IPS DF 6.9 (cell line): ENCODE data around the gene IMMP1L.

Experiments
- DNase-seq: peaks from one replicate; pipeline ENCODE4 v3.0.0-alpha.2; 2013; ENCODE audit warnings: low read depth, low spot score
- H3K27ac ChIP-seq: one replicate; pipeline ENCODE4 v1.5.1; 2013; ENCODE audit warnings: low read length, control low read depth
- H3K27me3 ChIP-seq: 2 replicates; pipeline ENCODE4 v1.6.1; 2013; ENCODE audit warnings: mild to moderate bottlenecking, low read length; ENCODE audit not compliant: control insufficient read depth, insufficient read depth
- H3K36me3 ChIP-seq: 2 replicates; pipeline ENCODE4 v1.6.1; 2013; ENCODE audit warnings: low read length; ENCODE audit not compliant: control insufficient read depth, insufficient read depth
- H3K4me1 ChIP-seq: 2 replicates; pipeline ENCODE4 v1.6.1; 2013; ENCODE audit warnings: low read length; ENCODE audit not compliant: control insufficient read depth, insufficient read depth
- H3K4me3 ChIP-seq: 2 replicates; pipeline ENCODE4 v1.5.1; 2013; ENCODE audit warnings: mild to moderate bottlenecking, low read length
- H3K9me3 ChIP-seq: 2 replicates; pipeline ENCODE4 v1.6.1; 2013; ENCODE audit warnings: low read length, inconsistent platforms; ENCODE audit not compliant: control insufficient read depth, insufficient read depth
- WGBS: extraction: QIAGEN DNeasy Blood & Tissue Kit; methylation state at CpG from one replicate; pipeline ENCODE4 v1.1.7; 2013; ENCODE audit warnings: mixed read lengths, missing lambda C conversion rate; ENCODE audit not compliant: insufficient read length, insufficient coverage; 5-methylcytosine and 5-hydroxymethylcytosine counted together

IMMP1L gene, protein sequence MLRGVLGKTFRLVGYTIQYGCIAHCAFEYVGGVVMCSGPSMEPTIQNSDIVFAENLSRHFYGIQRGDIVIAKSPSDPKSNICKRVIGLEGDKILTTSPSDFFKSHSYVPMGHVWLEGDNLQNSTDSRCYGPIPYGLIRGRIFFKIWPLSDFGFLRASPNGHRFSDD

DNA sequence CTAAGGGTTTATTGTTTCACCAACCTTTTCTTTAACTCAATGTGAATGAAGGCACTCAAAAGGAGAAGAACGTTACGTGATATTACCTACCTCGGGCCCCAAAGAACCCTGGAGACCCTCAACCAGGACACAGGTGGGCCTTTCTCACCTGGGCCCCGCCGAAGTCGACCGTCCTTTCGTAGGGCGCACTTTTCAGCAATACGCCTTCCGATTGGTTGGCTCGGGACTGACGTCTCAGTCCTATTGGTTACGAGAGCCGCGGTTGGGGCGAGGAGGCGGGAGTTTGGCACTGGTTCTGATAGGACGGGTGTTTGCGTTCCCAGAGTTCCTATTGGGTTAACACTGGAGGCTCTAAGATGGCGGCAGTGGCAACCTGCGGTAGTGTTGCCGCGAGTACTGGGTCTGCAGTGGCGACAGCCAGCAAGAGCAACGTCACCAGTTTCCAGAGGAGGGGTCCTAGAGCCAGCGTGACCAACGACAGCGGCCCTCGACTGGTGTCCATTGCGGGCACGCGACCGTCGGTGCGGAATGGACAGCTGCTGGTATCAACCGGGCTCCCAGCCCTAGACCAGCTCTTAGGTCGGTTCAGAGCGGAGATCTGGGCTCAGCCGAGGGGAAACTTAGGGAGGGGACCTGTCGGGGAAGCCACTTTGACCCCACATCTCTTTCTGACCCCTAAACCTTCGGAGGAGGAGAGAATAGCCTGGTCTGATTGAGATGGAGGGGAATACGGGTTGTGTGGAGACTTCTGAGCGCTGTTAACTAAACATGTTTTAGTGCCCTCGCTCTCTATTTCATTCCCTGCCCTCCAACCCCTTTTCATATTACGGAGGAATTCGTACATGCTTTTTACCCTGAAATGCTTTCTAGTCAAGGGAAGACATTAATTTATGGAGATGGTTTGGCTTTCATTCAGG lies at the start of gene IMMP1L, which contains the start of gene ELP4:
IMMP1L (minus strand) TSS at position 194 of the 917 bp plus-strand sequence. CDS start 46,346 bp downstream, outside the sequence.
ELP4 (plus strand) TSS at position 339 of the 917 bp plus-strand sequence; CDS start at position 357, 18 bp downstream.
- Histone ChIP-seq H3K36me3 (no peaks in the 10 kb centered on the region), H3K4me3 (peak within 1 kb of the TSS; percentile 75), H3K27me3 (no peaks in the 10 kb centered on the region), H3K9me3 (no peaks in the 10 kb centered on the region), H3K27ac (no peak within 1 kb of the TSS), H3K4me1 (no peaks in the 10 kb centered on the region)
- no CpG with 5 or more reads among the region's 47 CpGs for WGBS
- peak; percentile 94 for DNase-seq

DNA sequence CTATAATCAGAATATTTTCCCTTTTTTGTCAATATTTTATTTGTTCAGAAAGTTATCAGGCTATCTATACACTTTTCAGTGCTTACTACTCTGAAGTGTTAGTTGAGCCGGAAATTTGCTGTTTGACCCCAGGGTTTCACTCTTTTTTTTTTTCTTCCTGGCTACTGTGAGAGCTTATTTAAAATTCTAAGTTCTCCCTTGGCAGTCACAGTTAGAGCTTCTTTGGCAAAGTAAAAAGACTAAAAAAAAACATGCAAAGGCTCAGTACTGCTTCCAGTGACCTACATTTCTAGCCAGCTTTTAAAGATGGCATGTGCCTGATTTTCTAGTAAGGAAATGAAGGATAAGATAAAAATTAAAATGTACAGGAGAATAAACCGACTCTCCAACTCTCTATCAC lies 48.6 kb upstream of the IMMP1L start:
- H3K4me1 ChIP-seq, result no peaks in the 10 kb centered on the region
- no CpG with 5 or more reads among the region's 2 CpGs for WGBS
- no peak overlapping the region for H3K4me3 ChIP-seq
- no peaks in the 10 kb centered on the region for H3K9me3 ChIP-seq
- H3K27me3 ChIP-seq, result no peaks in the 10 kb centered on the region
- no peak overlapping the region for H3K27ac ChIP-seq
- H3K36me3 ChIP-seq, result no peaks in the 10 kb centered on the region
- DNase-seq, result no peak

DNA sequence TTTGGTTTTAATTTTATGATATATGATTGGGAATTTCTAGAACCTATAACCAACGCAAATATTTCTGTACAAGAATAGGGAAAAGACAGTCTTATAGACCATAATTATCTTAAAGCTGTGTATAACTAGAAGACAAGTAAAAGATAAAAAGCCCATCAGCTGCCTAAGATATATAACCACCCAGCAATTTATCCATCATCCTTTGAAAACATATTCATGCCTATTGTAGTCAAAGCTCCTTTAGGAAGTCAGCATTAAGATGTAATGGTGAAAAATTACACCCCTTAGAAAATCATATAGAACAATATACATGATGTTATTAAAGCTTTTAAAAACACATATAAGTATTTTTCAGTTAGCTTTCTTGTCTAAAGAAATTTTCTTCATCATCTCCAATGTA lies 46.5 kb upstream of the IMMP1L start:
- DNase-seq, result no peak
- Histone ChIP-seq H3K4me1 (no peaks in the 10 kb centered on the region), H3K9me3 (no peaks in the 10 kb centered on the region), H3K27ac (no peak overlapping the region), H3K27me3 (no peaks in the 10 kb centered on the region), H3K36me3 (no peaks in the 10 kb centered on the region), H3K4me3 (no peak overlapping the region)
- WGBS, result no CpG with 5 or more reads among the region's 1 CpG

DNA sequence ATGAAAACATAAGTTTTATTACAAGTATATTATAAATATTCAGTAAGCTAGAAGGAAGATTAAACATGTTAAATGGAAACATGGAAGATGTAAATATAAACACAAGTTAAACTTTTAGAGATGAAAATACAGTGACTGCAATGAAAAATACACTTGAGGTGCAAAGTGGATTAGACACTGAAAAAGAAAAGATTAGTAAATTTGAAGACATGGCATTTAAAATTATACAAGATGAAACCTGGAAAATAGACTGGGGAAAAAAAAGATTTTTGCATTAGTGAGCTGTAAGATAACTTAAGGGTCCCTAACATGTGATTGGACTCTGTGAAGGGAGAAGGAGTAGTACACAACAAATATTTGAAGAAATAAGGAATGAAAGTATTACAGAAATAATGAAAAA lies 33.4 kb upstream of the IMMP1L start:
- DNase-seq, result no peak
- H3K36me3 ChIP-seq, result no peaks in the 10 kb centered on the region; the same call in 1 of the 2 replicates
- H3K27me3 ChIP-seq, result no peaks in the 10 kb centered on the region
- H3K4me3 ChIP-seq, result no peak overlapping the region
- no peaks in the 10 kb centered on the region for H3K4me1 ChIP-seq
- no peak overlapping the region for H3K27ac ChIP-seq
- no peaks in the 10 kb centered on the region for H3K9me3 ChIP-seq

DNA sequence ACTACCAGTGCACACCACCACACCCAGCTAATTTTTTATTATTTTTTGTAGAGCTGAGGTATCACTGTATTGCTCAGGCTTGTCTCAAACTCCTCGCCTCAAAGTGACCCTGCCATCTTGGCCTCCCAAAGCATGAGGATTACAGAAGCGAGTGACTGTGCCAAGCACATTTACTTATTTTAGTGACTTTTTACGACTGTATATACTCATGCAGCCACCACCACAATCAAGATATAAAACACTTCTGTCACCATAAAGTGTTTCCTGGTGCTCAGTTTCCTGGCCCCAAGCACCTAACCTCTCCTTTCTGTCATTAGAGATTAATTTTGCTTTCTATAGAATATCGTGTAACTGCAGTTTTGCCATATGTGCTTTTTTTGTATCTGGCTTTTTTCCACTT lies 26.1 kb upstream of the IMMP1L start:
- no peaks in the 10 kb centered on the region for H3K4me1 ChIP-seq
- H3K27me3 ChIP-seq, result no peaks in the 10 kb centered on the region
- H3K9me3 ChIP-seq, result no peaks in the 10 kb centered on the region
- no peak overlapping the region for H3K27ac ChIP-seq
- H3K36me3 ChIP-seq, result no peaks in the 10 kb centered on the region
- H3K4me3 ChIP-seq, result no peak overlapping the region
- no peak for DNase-seq
- WGBS, result no CpG with 5 or more reads among the region's 4 CpGs

DNA sequence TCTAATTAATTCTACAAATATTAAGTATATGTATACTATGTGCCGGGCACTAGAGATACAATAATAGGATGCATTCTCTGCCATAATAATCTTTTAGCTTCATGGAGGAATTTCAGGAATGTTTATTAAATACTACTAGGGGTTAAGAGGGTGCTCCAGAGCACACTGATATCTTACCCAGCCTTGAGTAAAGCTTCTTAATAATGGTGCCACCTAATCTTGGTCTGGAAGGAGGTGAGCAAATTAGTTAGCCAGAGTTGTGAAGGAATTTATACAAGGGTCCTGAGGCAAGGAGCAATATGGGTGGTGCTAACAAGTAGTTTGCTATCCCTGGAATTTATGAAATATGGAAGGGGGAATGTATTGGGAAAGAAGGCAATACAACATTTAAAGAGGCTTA lies 21.9 kb upstream of the IMMP1L start:
- H3K27me3 ChIP-seq, result no peaks in the 10 kb centered on the region
- no peaks in the 10 kb centered on the region for H3K9me3 ChIP-seq
- H3K27ac ChIP-seq, result no peak overlapping the region
- no peaks in the 10 kb centered on the region for H3K4me1 ChIP-seq
- DNase-seq, result no peak
- WGBS, result no CpG with 5 or more reads among the region's 1 CpG
- no peaks in the 10 kb centered on the region for H3K36me3 ChIP-seq
- H3K4me3 ChIP-seq, result no peak overlapping the region

DNA sequence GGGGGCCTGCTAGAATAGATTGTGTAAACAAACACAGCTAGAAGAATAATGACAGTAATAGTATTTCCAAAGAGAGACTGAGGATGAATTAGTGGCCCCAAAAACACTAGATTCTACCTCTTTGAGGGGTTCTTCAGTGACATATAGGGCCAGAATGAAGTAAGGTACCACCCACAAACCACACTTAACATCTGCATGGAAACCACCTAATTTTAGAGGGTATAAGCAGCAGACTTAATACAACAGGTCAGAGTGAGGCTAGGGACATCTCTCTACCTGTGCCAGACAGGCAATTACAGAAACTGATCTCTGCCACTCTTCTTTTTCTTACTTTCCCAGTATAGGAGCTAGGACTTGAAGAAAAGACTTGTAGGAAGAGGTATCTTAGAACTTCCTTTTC lies 20.3 kb upstream of the IMMP1L start:
- no peaks in the 10 kb centered on the region for H3K27me3 ChIP-seq
- no peak for DNase-seq
- no peak overlapping the region for H3K4me3 ChIP-seq
- H3K9me3 ChIP-seq, result no peaks in the 10 kb centered on the region
- no peaks in the 10 kb centered on the region for H3K4me1 ChIP-seq
- H3K27ac ChIP-seq, result no peak overlapping the region
- no peaks in the 10 kb centered on the region for H3K36me3 ChIP-seq

DNA sequence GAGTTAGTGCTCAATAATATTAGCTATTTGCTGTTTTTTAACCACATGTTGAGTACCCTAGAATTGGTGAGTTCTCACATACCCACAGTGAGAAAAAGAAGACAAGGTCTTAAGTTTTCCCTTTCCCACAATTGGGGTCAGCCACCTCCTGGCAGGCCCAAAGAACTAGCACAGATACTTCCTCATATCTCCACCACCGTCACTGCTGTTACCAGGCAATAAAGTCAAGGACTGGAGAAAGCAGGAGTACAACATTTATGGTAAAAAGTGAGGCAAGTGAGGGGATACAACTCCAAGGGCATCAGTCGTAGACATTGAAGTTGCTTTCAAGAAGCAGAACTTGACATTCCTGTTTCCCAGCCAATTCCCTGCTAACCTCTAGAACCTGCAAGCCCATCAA lies 19.8 kb upstream of the IMMP1L start:
- no CpG with 5 or more reads among the region's 2 CpGs for WGBS

DNA sequence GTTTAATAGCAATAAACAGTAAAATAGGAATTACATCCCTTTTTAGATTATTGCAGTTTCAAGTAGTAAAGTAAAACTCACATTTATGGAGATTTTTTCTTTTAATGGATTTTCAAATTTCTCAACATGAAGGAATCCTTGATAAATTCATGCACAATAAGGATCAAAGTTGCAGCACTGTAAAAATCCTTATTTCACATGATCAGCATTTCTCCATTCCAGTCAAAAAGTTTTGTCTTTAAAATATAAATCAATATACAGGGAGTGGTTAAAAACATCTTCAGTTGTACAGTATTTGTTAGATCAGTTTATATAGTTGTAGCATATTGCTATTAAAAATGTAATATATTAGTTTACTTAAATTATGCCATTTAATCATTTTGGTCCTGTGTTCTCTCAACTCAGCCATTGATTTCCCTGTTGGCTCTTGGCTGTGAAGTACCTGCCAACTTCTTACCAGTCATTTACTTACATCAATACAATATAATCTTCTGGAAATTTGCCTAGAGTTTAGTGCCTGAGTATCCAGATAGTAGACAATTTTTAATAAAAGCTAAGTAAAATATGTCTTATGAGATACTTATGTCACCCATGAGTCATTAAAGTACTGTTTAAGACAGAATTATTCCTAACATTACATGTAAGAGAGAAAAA lies 12.2 kb upstream of the IMMP1L start:
- DNase-seq, result no peak
- H3K4me1 ChIP-seq, result no peaks in the 10 kb centered on the region
- no peak overlapping the region for H3K4me3 ChIP-seq
- no peak overlapping the region for H3K27ac ChIP-seq
- no peaks in the 10 kb centered on the region for H3K27me3 ChIP-seq
- no peaks in the 10 kb centered on the region for H3K36me3 ChIP-seq
- no peaks in the 10 kb centered on the region for H3K9me3 ChIP-seq

More for the DNA sequence above, 19.8 kb upstream of the IMMP1L start:
- DNase-seq, result no peak
- no peaks in the 10 kb centered on the region for H3K9me3 ChIP-seq
- no peaks in the 10 kb centered on the region for H3K27me3 ChIP-seq
- H3K4me3 ChIP-seq, result no peak overlapping the region
- H3K4me1 ChIP-seq, result no peaks in the 10 kb centered on the region
- H3K36me3 ChIP-seq, result no peaks in the 10 kb centered on the region
- H3K27ac ChIP-seq, result no peak overlapping the region

DNA sequence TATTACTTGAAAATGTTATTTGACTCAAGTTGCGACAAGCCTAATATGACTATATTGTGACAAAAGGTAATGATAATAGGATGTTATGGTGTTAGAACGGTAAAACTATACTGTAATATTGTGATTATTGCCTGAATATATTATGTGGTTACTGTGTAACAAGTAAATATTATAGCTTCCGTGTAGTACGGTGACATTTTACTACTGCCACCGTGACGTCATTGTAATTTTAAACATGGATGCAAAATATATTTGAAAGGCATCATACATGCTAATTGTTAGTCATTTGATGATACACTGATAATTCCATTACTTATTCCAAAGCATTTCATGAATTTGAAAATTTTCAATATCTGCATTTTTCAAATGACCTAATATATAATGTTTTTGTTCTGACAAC lies 2.7 kb upstream of the IMMP1L start:
- Histone ChIP-seq H3K9me3 (no peaks in the 10 kb centered on the region), H3K27me3 (no peaks in the 10 kb centered on the region), H3K4me3 (no peak overlapping the region), H3K4me1 (no peaks in the 10 kb centered on the region), H3K36me3 (no peaks in the 10 kb centered on the region), H3K27ac (no peak overlapping the region)
- WGBS, result 100% methylated on average over 1 of the region's 6 CpGs
- no peak for DNase-seq
